Loucy (cell line): Measurements from ENCODE around the gene CTSV.
"Not testable (repeated sequence)": the region's sequence is repeated elsewhere in the genome, so short reads cannot be mapped to it uniquely, and the experiment has no call there.

ENCODE experiments used
- CTCF ChIP-seq: fragments of 200-600 bp; sonication (generic); conservative IDR thresholded peaks from 2 replicates; pipeline ENCODE4 v1.5.1; 2014; ENCODE audit warnings: mild to moderate bottlenecking, antibody characterized with exemption, low read length
- EZH2phosphoT487 ChIP-seq: fragments of 200-600 bp; IDR thresholded peaks from 2 replicates; pipeline ENCODE4 v1.6.1; 2018; ENCODE audit warnings: antibody characterized with exemption, mild to moderate bottlenecking, moderate library complexity, borderline replicate concordance

- not testable (repeated sequence) for TF ChIP-seq CTCF, EZH2phosphoT487
Measured at GRCh38 chr9:97084562-97084991, 45.6 kb upstream of the CTSV start.
